ENCODE results near the gene ADNP. TPM values are rescaled to one million over a fixed set of nuclear protein-coding genes. Genes with fewer than 3 reads are reported as not detected.

ADNP gene
- total and polyA plus RNA-seq, 12 donors = 32.4 to 76.4 (median 54.0) TPM

GRCh38 chr20:50870561-50871161 lies 60.6 kb downstream of the ADNP start:
- H3K27me3 ChIP-seq = no peaks in the 10 kb centered on the region
- TF ChIP-seq, protein P1, sequence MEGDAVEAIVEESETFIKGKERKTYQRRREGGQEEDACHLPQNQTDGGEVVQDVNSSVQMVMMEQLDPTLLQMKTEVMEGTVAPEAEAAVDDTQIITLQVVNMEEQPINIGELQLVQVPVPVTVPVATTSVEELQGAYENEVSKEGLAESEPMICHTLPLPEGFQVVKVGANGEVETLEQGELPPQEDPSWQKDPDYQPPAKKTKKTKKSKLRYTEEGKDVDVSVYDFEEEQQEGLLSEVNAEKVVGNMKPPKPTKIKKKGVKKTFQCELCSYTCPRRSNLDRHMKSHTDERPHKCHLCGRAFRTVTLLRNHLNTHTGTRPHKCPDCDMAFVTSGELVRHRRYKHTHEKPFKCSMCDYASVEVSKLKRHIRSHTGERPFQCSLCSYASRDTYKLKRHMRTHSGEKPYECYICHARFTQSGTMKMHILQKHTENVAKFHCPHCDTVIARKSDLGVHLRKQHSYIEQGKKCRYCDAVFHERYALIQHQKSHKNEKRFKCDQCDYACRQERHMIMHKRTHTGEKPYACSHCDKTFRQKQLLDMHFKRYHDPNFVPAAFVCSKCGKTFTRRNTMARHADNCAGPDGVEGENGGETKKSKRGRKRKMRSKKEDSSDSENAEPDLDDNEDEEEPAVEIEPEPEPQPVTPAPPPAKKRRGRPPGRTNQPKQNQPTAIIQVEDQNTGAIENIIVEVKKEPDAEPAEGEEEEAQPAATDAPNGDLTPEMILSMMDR (IDR thresholded peaks at IDR 0.05) = no peak
- no peak for TF ChIP-seq POLR2A (IDR thresholded peaks at IDR 0.05)
- intact Hi-C loops (cut with DNase I) = no loop called here
- 66 to 82% (median 74%) methylated on average over 16 to 19 of the region's 19 CpGs for WGBS, 4 donors
- H3K4me3 ChIP-seq = no peak overlapping the region
- no peaks in the 10 kb centered on the region for H3K36me3 ChIP-seq (replicated peaks in 1 of 2)
- no peak for DNase-seq
- H3K27ac ChIP-seq = no peak overlapping the region
- H3K4me1 ChIP-seq (replicated peaks in 1 of 2) = no peaks in the 10 kb centered on the region
- H3K9me3 ChIP-seq (replicated peaks in 1 of 3) = no peaks in the 10 kb centered on the region

DNA sequence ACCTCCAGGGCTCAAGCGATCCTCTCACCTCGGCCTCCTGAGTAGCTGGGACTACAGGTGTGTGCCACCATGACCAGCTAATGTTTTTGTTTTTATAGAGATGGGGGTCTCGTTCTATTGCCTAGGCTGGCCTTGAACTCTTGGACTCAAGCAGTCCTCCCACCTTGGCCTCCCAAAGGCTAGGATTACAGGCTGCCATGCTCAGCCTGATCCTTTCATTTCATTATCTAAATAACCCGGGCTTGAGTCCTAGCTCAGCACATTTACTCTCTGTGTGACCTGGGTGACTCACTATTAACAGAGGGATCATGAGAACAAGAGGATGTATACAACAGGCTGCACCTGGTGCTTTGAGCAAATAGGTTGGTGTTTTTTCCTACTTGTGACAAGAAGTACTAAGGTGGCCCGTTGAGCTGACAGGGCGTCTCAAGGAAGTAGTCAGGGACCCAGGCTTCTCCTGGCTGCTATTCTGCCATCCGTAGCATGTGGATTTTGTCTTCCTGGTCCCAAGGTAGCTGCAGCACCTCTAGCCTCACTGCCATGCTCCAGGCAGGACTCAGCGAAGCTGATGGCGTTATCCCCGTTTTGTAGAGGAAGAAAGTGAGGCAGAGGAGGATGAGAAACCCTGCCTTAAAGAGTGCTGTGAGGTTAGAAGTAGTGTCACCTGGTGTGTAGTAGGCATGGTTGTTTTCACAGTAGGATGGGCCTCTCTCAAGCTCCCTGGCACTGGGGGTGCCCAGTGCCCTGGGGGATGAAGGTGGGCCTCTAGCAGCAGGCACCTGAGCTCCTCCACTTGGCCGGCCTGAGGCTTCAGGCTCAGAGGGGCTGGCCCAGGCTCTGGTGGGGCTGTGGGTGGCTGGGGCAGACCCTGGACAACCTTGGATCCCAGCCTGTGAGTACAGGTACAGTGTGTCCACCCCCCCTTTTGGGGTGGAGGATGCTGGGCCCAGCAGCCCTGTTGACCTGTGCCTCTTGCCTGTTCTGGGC lies 62.4 kb downstream of the ADNP start:
- intact Hi-C loops (cut with DNase I) = no loop called here
- Histone ChIP-seq H3K9me3 (replicated peaks in 1 of 3) (no peaks in the 10 kb centered on the region), H3K4me3 (no peak overlapping the region), H3K36me3 (replicated peaks in 1 of 2) (no peaks in the 10 kb centered on the region), H3K4me1 (replicated peaks in 1 of 2) (no peaks in the 10 kb centered on the region), H3K27ac (no peak overlapping the region), H3K27me3 (no peaks in the 10 kb centered on the region)
- no peak for DNase-seq
- TF ChIP-seq, protein P1 (IDR thresholded peaks at IDR 0.05) = no peak
- no peak for TF ChIP-seq POLR2A (IDR thresholded peaks at IDR 0.05)
- WGBS, 4 donors = 90 to 98% (median 93%) methylated on average over 10 to 11 of the region's 11 CpGs

DNA sequence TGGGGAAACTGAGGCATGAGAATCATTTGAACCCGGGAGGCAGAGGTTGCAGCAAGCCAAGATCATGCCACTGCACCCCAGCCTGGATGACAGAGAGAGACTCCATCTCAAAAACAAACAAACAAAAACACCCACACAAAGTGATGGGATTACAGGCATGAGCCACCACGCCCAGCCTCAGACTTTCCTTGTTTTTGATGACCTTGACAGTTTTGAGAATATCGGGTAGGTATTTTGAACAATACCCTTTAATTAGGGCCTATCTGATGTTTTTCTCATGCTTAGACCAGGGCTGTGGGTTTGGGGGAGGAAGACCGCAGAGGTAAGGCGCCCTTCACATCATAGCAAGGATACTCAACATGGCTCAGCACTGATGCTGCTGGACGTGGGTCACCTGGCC lies 63.4 kb downstream of the ADNP start:
- no peak for TF ChIP-seq POLR2A (IDR thresholded peaks at IDR 0.05)
- TF ChIP-seq, protein P1 (IDR thresholded peaks at IDR 0.05) = no peak
- H3K9me3 ChIP-seq (replicated peaks in 1 of 3) = no peaks in the 10 kb centered on the region
- DNase-seq = no peak
- intact Hi-C loops (cut with DNase I) = no loop called here
- H3K27me3 ChIP-seq = no peaks in the 10 kb centered on the region
- H3K4me1 ChIP-seq (replicated peaks in 1 of 2) = no peaks in the 10 kb centered on the region
- 89 to 93% (median 90%) methylated on average over 6 of the region's 6 CpGs for WGBS, 4 donors
- H3K36me3 ChIP-seq (replicated peaks in 1 of 2) = no peaks in the 10 kb centered on the region
- no peak overlapping the region for H3K4me3 ChIP-seq
- no peak overlapping the region for H3K27ac ChIP-seq

DNA sequence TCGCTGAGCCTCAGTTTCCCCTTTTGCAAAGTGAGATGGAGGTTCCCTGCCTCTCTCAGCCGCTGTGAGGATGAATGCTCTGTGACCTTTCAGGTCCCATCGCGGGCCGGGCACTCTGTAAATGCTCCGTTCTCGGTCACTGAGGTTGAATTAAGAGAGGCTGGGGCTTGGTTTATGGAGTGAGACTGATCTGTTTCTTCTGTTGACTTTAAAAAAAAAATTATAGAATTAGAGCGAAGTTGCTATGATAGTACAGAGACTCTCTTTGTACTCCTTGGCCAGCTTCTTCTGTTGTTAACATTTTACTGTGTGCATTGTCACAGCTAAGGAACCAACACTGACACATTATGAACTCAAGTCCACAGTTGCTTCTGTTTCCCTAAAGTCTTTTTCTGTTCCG lies 64.4 kb downstream of the ADNP start:
- H3K36me3 ChIP-seq (replicated peaks in 1 of 2) = no peaks in the 10 kb centered on the region
- no peak overlapping the region for H3K4me3 ChIP-seq
- intact Hi-C loops (cut with DNase I) = no loop called here
- WGBS, 4 donors = 91 to 95% (median 93%) methylated on average over 9 of the region's 9 CpGs
- no peak for DNase-seq
- no peaks in the 10 kb centered on the region for H3K9me3 ChIP-seq (replicated peaks in 1 of 3)
- no peaks in the 10 kb centered on the region for H3K27me3 ChIP-seq
- H3K27ac ChIP-seq = no peak overlapping the region
- no peaks in the 10 kb centered on the region for H3K4me1 ChIP-seq (replicated peaks in 1 of 2)
- TF ChIP-seq POLR2A (IDR thresholded peaks at IDR 0.05) = no peak
- TF ChIP-seq, protein P1 (IDR thresholded peaks at IDR 0.05) = no peak
